ENCODE data around the gene PPM1J.

Gene PPM1J

DNA sequence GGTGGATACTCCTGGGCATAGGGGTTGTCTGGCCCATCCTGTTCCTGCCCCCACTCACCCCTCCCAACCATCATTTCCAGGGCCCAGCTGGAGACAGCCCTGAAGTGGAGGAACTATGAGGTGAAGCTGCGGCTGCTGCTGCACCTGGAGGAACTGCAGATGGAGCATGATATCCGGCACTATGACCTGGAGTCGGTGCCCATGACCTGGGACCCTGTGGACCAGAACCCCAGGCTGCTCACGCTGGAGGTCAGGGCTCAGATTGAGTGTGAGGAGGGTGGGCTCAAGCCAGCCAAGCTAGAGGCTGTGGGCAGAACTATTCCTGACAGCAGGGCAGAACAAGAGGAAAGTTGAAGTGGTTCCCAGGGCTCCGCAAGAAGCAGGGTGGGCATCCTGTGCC is 22.5 kb downstream of the PPM1J start:
- no peak for DNase-seq (ENCODE audit: extremely low read depth in 1 of 2, low read depth in 1 of 2)

DNA sequence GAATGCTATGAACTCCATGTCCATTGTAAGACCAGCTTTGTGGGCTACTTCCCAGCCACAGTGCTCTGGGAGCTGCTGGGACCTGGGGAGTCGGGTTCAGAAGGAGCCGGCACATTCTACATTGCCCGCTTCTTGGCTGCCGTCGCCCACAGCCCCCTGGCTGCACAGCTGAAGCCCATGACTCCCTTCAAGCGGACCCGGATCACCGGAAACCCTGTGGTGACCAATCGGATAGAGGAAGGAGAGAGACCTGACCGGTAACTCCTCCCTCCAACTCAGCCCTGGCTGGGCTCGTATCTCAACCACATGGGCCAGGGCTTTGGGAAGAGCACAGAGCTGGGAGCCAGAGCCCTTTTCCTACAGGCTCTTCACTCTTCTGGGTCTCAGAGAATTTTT is 25.3 kb downstream of the PPM1J start:
- DNase-seq (ENCODE audit: extremely low read depth in 1 of 2, low read depth in 1 of 2): no peak

DNA sequence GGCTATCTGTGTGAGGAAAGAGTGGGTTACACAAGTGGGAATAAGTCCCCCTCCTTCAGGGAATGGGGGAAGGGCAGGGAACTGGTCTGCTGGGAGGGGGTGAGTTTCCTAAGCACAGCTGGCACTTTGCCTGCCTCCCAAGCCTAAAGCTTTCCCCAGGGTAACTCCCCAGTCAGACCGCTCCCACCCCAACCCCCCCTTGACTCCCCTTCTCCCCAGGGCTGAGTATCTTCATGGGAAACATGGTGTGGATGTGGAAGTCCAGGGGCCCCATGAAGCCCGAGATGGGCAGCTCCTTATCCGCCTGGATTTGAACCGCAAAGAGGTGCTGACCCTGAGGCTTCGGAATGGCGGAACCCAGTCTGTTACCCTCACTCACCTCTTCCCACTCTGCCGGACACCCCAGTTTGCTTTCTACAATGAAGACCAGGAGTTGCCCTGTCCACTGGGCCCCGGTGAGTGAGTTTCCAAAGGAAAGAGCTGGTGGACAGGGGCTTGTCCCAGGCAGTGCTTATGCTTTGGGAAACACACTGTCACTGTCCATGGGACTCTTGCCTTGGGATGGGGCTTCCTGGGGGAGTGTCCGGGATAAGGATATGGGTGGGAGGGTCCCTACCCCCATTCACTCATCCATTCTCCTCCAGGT is 25.8 kb downstream of the PPM1J start:
- no peak for DNase-seq (ENCODE audit: extremely low read depth in 1 of 2, low read depth in 1 of 2)

DNA sequence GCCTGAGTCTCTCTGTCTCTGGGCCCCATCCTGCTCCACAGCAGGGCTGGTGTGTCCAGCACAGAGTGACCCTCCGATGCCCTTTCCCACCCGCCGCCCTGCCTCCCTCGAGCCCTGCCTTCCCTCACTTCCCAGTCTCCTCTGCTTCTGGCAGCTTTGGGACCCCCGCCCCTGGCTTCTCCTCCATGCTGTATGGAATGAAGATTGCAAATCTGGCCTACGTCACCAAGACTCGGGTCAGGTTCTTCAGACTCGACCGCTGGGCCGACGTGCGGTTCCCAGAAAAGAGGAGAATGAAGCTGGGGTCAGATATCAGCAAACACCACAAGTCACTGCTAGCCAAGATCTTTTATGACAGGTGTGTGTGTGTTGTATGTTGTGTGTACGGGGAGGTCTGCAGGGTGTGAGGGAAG is 26.3 kb downstream of the PPM1J start:
- DNase-seq (ENCODE audit: extremely low read depth in 1 of 2, low read depth in 1 of 2): no peak

DNA sequence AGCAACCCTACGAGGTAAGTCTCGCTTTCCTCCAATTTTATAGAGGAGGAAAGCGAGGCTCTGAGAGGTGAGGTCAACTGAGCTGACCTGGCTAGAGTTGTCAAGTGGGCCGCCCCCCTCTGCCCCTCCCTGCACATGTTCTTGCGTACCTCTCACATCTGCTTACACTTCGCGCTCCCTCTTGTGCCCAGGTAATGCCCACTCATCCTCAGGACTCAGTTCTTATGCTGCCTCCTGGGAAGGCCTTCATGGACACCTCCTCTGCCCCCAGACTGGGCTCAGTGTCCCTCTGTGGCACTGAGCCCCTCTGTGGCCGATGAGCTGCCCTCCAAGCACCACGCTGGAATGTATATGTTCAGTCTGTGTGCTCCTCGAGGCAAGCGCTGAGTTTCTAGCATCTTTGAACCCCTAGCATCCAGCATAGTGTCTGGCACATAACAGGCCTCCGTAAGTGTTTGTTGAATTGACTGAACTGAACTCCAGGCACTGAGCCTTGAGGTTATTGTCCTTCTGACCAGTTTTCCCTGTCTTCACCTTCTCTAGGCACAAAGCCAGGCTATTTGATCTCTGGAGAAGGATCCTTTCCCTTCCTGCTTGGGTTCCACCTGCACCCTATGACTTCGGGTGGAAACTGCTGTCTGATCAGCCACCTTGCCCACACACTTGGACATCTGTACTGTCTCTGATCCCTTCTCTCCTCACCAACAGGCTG is 27.2 kb downstream of the PPM1J start:
- no peak for DNase-seq (ENCODE audit: extremely low read depth in 1 of 2, low read depth in 1 of 2)

DNA sequence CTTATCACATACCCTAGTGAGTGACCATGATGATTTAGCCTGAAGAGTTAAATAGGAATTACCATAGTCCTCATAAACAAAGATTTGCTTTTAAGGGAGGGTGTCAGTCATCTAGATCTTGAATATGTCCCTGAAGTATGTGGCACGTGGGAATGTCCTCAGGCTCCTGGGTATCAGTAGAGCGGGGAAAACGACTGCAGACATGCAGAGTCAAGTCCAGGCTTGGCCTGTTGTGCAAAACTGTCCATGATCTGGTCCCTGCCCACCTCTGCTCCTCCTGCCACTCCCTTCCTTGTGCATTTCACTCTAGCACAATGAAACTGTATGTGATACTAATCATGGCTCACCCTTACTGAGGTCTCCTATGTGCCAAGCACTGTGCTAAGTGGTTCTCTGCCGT is 27.8 kb downstream of the PPM1J start:
- no peak for DNase-seq (ENCODE audit: extremely low read depth in 1 of 2, low read depth in 1 of 2)

DNA sequence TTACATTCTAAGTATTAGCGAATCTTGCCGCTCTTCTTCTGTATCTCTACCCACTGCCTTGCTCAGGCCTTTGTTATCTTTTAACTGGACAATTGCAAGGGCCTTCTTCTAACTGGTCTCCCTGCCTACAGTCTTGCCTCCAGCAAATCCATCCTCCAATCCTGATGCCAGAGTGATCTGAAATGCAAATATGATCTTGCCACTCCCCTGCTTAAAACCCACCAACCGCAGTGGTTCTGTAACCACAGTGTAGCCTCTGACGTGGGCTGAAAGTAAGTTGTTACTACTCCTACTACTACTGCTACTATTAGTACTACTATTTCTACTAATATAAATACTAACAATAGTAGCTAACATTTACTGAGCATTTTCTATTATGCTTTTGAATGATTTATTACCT is 28.3 kb downstream of the PPM1J start:
- DNase-seq (ENCODE audit: extremely low read depth in 1 of 2, low read depth in 1 of 2): no peak

DNA sequence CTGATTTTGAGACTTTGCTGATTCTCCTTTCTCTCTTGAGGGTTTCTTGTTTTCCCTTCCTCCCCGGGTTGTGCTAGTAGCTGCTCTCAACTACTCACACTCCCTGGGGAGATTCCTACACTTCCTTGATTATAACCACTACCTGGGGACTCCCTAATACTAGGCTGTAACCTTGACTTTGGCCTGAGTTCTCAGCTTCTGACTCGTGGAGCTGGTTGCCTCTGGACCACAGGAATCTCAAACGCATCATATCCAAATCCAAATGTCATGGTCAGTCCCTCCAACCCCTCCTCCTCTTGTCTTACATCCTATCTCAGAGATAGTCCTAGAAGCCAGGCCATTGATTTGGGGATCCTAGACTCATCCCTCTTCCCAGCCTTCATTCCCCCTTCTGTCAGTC is 28.7 kb downstream of the PPM1J start:
- DNase-seq (ENCODE audit: extremely low read depth in 1 of 2, low read depth in 1 of 2): no peak

DNA sequence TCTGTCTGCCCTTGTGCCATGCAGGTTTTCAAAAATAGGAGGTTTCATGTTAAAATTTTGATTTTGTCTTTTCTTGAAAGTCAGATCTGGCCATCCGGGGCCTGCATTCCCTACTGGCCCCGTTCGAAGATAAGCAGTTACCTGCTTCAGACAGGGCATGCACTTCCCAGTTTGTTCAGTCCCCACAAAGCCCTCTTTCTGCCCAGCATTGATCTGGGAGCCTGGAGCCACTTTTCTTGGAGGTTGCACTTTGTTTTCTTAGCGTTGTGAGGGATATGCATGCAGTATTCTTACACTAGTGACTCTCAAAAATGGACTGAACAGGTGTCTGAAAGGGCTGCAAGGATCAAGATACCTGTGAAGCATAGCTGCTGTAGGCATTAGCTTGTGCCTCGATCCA is 29.2 kb downstream of the PPM1J start:
- DNase-seq (ENCODE audit: extremely low read depth in 1 of 2, low read depth in 1 of 2): no peak

DNA sequence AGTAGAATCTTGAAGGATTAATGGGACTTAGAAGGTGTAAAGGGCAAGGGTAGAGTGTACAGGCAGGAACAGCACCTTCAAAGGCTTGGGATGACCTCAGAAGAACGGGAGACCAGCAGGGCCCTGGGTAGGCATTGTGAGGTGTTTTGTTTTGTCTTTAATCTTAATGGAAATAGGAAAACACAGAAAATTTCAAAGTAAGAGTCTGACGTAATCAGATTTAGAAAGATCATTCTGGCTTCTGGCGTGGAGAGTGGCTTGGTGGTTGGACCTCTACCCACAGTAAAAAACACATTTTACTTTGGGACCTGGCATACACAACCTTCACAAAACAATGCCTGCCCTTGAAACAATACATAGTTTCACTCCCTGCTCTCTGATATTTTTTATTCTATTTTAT is 36.5 kb downstream of the PPM1J start:
- DNase-seq (ENCODE audit: extremely low read depth in 1 of 2, low read depth in 1 of 2): no peak

DNA sequence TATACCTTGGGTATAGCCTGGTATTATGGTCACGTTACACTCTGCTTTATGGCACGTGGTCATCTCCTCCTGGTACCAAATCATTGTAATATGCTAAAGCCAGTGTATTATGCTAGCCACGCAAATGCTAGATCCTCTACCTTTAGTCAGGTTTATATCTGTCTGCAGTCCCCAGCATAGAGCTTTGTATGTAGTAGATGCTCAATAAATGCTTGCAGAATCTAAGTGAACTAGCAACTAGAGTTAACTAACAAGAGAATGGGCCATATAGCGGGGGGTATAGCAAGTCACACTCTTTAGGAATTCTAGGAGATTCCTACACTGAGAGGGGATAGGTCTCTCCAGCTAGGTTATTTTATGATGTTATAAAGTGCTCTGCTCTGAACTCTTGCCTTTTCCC is 37.6 kb downstream of the PPM1J start:
- DNase-seq (ENCODE audit: extremely low read depth in 1 of 2, low read depth in 1 of 2): no peak

DNA sequence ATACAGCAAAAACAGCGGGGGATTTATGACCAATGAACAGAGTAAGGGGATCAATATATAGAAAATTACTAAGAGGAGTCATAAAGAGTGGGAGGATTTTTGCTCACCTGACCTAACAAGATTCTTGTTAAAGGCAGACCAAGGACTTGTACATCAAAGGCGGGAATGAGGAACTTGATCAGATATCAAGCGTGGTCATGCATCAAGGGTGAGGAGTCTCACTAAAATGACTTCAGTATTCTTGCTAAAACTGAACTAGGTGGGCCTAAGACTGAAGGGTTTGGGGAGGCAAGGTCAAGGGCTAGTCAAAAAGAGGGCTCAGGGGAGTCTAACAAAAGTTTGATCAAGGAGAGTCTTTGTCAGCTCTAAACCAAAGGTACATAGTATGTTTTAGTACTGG is 38.6 kb downstream of the PPM1J start:
- DNase-seq (ENCODE audit: extremely low read depth in 1 of 2, low read depth in 1 of 2): no peak

DNA sequence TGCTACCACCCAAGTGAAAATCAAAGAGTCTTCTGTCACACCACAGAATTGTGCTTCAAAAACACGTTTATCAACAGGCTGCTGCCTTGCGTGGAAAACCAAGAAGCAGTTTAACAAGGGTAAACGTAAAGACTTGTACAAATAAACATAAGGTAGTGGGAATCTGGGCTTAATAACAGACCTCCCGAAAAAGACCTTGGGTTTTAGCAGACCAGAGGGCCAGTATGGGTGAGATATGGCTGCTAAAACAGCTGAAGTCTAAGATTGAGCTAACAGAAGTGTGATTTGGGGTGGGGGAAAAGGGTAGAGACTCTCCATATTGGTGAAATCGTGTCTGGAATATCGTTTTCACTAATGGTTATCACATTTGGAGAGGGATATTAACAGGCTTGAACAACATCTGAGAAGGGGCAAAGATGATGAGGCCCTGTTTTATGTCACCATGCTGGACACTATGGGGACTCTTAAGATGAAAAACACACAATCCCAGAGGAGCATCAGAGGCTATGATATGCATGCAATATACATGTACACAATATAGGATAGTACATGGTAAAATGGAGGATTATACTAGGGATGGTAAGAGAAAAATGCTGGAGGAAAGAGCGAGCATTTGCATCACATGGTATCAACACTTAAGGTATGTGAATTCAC is 39.3 kb downstream of the PPM1J start:
- no peak for DNase-seq (ENCODE audit: extremely low read depth in 1 of 2, low read depth in 1 of 2)

DNA sequence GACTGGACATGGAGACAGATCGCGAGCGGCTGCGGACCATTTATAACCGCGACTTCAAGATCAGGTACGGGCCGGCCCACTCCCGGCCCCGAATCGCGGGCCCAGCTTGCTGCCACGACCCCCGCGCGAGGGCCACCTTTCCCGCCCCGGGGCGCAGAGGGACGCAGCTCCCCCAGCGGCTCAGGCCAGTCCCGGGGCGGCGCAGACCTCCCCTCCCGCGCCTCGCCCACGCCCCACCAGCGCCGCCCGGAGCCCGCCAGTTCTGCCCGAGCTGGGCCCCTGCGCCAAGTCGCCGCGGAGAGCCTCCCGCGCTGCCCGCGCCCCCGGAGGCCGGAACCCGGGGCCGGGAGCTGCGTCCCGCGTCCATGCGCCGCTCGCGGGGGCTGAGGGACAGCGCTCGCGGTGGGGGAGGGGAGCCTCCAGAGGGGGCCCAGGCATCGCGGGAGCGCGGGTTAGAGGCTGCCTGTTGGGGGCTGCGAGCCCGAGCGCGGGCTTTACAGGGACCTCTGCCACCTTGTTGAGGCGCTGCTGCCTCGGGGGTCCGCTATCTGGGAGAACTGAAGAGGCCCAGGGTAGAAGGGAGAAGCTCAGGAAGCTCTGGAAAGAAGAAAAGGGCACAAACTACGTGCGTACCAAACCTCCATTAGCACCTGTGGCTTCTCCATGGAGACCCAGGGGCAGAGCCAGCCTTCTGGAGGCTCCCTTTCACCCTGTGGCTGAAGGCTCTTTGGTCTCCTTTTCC is 40.0 kb downstream of the PPM1J start:
- peak; percentile 8 to 17 for DNase-seq (ENCODE audit: extremely low read depth in 1 of 2, low read depth in 1 of 2)

DNA sequence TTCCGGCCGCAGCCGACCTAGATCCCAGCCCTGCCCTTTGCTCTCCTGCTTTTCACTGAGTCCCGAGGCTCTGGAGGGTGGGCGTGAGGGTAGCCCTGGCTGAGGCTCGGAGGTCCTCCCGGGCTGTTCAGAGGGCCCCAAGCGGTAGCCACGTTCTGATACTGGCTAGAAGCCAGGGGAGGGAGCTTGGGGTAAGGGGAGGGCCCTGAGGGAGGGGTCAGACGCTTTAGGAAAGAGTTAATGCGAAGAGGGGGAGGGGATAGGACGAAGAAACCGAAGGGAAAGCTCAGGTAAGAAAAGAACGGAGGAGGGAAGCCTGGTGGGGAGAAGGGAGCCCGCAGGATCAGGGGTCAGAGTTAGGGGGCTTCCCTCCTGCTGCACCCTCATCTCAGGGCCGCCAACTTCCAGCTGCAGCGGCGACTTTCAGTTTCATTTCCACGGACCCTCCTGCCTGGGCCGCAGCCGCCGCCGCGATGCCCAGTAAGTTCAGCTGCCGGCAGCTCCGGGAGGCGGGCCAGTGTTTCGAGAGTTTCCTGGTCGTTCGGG is 40.6 kb downstream of the PPM1J start, which contains the start of gene MOV10:
MOV10 (plus strand) TSS at position 220 of the 546 bp plus-strand sequence; CDS start at position 474, 254 bp downstream.
- peak; percentile 29 to 38 for DNase-seq (ENCODE audit: extremely low read depth in 1 of 2, low read depth in 1 of 2)

DNA sequence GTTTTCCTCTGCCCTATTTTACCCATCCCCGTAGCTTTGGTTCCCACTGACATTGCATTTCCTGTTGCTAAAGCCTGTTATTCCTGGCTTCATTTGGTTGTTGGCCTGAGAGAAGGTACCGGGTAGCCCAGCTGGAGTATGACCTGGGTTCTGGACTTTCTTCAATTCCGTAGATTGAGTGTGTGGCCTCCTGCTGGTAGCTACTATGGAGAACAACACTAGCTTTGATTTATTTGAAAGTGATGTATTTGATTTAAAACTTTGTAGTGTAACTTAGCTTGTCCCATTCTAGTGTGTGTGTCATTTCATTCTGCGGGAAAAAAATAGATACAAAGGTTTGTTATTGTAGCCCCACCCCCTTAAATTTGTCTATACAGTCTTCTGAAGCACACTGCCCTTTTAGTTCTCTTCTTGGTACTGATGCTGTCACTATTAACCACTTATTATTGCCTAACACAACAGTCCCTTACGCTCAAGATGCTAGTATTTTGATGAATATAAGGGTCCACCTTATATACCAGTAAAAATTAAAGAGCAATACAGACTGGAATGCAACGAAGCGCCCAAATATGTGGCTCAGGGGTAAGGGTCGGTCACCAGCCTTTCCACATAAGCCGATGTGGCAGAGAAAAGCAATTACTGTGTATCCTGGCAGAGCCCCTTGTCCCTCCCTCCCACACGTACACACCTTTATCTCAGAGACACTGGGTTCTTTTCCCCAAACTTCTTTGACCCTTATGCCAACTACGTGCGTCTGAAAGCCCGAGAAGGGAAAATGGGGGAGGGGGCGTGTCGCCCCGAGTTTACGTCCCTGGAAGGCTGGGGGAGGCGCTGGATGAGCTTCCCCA is 41.3 kb downstream of the PPM1J start:
- DNase-seq (ENCODE audit: extremely low read depth in 1 of 2, low read depth in 1 of 2): no peak

DNA sequence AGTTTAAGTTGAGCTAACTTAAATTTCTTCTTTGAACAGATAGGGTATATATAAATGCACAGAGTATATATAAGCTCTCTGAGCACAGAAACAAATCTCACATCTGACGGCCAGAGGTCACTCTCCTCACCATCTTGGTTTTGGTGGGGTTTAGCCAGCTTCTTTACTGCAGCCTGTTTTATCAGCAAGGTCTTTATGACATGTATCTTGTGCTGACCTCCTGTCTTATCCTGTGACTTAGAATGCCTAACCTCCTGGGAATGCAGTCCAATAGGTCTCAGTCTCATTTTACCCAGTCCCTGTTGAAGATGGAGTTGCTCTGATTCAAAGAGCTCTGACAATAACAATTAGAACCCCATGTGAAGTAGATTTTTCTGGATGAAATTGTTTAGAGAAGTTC is 42.3 kb downstream of the PPM1J start:
- no peak for DNase-seq (ENCODE audit: extremely low read depth in 1 of 2, low read depth in 1 of 2)

DNA sequence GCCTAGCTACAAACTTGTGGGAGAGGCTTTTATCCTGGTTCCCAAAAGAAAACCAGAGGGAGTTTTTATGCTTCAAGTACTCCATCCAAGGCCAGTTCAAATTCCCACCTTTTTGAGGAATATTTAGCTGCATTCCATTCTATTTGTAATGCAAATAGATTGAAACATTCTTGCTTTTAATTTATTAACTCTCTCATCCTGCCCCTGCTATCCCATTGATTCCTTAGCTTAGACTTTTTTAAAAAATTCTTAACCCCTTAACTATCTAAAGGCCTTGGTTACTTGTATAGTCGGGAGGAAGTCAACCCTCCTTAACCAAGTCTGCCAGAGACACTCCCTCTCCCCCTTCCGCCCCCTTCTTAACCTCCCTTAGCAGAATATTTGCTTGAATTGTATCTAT is 43.1 kb downstream of the PPM1J start:
- no peak for DNase-seq (ENCODE audit: extremely low read depth in 1 of 2, low read depth in 1 of 2)

DNA sequence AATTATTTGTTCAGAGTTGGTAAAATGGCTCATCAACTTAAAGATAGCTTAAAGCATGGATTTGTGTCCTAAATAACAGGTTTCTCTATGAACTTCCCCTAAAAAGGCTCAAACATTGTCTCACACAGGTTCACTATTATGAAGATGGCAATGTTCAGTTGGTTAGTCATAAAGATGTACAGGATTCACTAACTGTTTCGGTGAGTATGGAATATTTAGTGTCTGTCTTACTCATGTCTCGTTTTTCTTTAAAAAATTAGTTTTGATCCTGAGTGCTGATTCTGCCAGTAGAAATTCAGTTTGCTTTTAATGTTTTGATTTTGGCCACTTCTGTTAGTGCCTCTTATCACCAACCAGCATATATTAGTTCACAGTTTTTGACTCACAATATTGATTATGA is 48.2 kb downstream of the PPM1J start:
- no peak for DNase-seq (ENCODE audit: extremely low read depth in 1 of 2, low read depth in 1 of 2)

DNA sequence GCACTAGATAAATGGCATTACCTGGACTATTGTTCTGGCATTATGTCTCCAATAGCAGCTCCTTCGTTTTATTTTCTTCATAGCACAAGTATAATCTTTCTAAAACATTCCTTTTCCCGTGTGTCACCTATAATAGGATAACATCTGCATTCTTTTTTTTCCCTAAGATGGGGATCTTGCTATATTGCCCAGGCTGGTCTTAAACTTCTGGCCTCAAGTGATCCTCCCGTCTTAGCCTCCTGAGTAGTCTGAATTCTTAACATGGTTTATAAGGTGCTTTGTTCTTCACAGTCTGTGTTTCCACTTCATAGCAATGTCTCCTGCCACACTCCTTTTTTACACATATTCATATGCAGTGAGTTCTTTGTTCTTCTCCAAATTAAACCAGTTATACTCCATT is 49.3 kb downstream of the PPM1J start:
- DNase-seq (ENCODE audit: extremely low read depth in 1 of 2, low read depth in 1 of 2): no peak

Measured in stimulated activated CD8-positive, alpha-beta memory T cell treated with anti-CD3 and anti-CD28 coated beads, Interleukin-7, amount 100 ng/mL, for 48 hours (primary cell).